Superior temporal gyrus (tissue), 1 donor: ENCODE data around the gene LANCL2.
"Not testable (repeated sequence)": the region's sequence is repeated elsewhere in the genome, so short reads cannot be mapped to it uniquely, and the experiment has no call there.

Source experiments
- DNase-seq: peaks from one replicate; pipeline ENCODE4 v3.0.0-alpha.2; 2016; ENCODE audit errors: extremely low spot score

Gene LANCL2

DNA sequence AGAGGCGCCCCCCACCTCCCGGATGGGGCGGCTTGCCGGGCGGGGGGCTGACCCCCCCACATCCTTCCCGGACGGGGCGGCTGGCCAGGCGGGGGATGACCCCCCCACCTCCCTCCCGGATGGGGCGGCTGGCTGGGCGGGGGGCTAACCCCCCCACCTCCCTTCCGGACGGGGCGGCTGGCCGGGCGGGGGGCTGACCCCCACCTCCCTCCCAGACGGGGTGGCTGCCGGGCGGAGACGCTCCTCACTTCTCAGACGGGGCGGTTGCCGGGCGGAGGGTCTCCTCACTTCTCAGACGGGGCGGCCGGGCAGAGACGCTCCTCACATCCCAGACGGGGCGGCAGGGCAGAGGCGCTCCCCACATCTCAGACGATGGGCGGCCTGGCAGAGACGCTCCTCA, 37.4 kb downstream of the LANCL2 start:
- DNase-seq: not testable (repeated sequence)

DNA sequence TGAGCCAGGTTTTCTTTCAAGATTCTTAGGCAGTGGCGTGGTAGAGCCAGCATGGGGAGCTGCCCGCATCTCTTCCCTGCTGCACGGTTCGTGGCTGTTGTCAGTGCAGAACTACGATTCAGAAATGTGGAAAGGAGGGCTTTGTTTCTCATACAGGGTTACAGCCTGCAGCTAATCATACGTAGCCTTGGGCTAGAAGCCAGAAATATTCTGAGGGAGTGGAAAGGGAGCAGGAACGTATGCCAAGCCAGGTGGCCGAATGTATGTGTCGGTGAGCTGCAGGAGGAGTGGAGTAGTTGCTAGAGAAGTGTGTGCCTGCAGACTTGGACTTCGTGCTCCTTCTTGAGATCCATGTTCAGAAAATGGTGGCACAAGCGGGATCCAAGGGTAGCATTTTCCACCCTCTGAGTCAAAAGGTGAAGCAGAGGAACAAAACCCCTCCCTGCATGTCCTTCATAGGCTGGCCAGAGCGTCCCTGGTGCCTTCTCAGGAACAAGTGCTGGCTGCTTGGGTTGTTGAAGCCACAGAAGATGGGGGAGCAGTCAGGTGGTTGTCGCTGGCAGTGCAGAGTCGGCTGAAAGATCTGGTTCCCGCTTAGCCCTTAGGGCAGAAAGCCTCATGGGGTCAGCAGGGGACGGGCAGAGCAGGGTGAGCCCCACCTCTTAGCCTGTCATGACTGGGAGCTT, 40.9 kb downstream of the LANCL2 start:
- no peak for DNase-seq

DNA sequence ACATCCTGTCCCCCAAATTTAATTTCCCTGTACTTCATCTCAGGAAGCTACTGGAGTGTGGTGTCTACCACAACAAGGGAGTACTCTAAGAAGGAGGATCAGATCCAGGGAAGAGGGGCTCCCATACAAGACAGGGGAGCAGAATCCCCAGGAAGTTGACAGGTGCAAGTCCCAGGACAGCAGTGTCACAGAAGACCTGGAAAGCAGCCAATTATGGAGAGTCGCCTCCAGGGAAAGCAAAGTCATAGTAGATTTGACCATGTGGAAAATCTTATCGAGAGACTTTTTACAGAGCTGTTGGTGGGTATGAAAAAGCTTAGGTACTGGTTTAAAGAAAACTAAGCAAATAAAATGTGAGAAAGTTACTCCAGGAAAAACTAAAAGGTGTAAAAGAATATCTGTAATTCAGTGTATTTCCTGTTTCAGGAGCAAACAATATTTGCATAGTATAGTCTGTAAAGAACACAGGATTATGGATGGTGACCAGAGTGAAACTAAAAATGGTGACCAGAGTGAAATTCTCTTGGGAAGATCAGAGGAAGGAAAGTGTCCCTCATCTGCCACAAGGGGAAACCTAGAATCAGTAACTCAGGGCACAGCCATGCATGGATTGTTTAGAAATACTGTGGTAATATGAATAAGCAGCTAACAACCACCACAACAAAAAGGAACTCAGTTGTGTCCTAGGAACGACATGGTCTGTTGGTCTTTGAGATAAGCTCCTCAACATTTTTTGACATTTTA, 44.5 kb downstream of the LANCL2 start:
- DNase-seq: no peak

DNA sequence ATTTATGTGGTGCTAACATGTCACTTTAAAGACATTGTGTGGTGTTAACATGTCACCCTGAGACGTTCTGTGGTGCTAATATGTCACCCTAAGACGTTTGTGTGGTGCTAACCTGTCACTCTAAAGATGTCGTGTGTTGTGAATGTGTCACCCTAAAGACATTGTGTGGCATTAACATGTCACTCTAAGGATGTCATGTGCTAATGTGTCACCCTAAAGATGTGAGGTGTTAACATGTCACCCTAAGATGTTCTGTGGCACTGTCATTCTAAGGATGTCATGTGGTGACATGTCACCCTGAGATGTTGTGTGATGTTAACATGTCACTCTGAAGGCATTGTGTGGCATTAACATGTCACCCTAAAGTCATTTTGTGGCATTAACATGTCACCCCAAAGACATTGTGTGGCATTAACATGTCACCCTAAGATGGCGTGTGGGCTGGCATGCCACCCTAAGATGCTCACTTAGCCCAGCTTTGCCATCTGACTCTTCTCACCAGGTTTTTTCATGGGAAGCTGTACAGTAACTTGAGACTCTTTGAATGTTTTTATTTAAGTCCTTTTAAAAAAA, 45.6 kb downstream of the LANCL2 start:
- DNase-seq: no peak

DNA sequence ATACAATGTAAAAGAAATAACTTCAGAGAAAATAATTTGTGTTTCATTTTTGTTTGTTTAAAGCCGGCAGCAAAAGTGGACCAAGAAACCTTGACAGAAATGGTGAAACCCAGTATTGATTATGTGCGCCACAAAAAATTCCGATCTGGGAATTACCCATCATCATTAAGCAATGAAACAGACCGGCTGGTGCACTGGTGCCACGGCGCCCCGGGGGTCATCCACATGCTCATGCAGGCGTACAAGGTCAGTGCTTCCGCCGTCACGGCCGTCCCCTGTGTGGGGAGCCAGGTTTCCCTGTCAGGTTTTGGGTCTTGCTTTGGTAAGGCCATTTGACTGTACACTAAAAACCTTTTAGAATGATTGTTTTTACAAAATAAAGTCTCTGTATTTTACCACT, 46.7 kb downstream of the LANCL2 start:
- no peak for DNase-seq

DNA sequence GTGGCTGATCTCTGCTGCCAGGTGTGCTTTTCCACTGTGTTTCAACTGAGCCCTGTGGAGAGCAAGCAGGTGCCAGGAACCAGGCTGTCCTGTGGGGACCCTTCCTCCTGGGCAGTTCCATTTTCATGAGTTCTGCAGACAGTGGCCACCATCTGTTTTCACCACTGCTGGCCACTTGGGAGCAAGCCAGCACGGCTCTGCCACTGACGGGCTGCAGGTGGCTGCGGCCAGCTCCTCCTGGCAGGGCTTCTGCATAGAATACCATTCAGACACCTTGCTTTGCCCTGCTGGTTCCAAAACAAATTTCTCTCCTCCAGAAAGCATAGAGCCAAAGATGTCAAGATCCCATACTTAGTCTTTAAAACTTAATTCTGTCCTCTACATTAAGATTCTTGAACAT, 48.3 kb downstream of the LANCL2 start:
- no peak for DNase-seq

DNA sequence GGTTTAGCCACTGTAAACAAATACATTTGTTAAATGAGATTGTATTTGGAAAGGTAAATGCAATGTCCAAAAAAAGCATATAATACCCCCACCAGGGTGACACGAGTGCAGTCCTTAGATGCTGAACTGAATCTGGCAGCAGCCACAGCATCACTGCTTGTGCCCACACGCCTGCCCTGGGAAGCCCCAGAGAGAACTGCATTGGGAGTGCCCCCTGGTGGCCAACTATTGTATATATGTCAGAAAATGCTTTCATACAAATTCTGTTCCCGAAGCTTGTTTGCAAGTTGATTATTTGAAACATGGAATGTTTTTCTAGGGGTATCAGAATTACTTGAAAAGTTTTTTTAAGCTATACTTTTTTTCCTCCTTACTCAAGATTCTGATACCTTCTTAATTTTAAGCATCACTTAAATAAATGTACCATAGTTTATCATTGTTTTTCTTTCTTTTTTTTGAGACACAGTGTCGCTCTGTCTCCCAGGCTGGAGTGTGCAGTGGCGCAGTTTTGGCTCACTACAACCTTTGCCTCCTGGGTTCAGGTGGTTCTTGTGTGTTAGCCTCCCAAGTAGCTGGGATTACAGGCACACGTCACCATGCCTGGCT, 50.1 kb downstream of the LANCL2 start:
- peak; percentile 96 for DNase-seq

DNA sequence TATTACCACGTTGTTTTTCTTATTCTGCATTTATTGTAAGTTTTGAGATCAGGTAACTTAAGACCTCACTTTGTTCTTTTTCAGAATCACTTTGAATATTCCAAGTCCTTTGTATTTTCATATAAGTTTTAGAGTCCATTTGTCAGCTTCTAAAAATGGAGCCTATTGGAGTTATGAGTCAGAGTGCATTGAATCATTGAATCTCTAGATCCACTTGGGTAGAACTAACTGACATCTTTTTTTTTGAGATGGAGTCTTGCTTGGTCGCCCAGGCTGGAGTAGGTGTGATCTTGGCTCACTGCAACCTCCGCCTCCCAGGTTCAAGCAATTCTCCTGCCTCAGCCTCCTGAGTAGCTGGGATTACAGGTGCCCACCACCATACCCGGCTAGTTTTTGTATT, 52.3 kb downstream of the LANCL2 start:
- DNase-seq: not testable (repeated sequence)

DNA sequence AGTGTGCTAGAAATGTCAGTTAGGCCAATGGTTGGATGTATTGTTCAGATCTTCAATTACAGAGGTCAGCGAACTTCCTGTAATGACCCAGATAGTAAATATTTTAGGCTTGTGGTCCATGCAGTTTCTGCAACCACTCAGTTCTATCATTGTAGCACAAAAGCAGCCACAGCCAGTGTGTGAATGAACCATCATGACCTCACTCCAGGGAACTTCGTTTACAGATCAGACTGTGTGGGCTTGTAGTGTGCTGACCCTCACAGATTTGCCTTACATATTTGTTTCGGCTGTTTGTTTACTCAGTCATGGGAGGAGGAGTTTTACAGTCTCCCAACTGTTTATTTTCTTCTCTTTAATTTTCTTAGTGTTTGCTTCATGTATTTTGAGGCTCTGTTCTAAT, 55.4 kb downstream of the LANCL2 start:
- DNase-seq: no peak

DNA sequence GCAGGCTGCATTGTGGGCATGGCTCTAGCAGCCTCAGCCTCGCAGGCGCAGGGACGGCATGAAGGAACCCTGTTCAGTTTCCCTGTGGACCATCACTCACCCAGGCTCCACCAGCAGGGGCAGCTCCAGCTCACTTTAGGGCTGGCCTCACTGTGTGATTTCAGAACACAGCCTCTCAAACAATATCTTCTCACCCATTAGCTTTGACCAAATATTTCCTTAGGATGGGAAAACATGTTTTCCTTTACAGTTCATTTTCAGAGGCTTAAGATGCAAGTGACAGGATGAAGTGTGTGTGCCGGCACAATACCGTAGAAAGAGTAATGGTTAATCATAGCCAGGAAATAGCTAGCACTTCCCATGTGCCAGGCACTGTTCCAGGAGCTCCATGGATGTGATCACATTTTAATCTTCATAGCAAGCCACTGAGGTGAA, 58.2 kb downstream of the LANCL2 start:
- DNase-seq: no peak

DNA sequence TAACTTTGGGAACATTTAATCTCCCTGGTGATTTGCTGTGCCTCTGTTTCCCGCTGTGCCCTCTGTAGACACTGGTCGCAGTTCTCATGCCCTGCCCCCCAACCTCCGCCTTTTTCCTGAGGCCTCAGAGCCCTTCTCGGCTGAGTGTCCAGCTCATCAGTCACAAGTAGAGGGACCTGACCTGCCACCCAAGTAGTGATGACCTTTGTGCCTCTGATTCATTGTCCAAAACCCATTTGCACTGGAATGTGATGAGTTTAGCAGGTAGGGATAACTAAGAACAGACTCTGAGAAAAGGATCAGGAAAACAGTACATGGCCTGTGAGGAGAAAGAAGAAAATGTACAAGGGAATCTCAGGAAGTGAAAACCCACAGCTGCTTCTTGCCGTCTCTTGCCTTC, 58.8 kb downstream of the LANCL2 start:
- no peak for DNase-seq

DNA sequence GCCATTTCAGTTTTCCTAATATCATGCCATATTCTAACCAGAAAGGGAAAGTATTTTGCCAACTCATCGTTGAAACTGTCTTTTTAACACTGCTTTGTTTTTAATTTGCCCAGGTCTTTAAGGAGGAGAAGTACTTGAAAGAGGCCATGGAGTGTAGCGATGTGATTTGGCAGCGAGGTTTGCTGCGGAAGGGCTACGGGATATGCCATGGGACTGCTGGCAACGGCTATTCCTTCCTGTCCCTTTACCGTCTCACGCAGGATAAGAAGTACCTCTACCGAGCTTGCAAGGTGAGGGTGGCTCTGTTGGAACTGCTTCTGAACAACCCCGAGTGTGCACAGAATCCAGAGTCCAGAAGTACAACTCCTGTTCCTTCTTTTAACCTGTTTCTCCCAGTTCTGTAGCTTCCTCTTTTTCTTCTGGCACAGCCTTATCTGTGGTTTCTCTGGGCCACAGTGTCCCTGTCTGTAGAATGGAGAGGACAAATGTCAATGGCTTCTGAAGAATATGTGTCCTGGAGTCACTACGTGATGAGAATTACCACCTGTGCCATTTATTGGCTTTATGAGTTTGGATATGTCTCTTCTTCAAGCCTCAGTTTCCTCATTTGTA, 60.1 kb downstream of the LANCL2 start:
- no peak for DNase-seq

DNA sequence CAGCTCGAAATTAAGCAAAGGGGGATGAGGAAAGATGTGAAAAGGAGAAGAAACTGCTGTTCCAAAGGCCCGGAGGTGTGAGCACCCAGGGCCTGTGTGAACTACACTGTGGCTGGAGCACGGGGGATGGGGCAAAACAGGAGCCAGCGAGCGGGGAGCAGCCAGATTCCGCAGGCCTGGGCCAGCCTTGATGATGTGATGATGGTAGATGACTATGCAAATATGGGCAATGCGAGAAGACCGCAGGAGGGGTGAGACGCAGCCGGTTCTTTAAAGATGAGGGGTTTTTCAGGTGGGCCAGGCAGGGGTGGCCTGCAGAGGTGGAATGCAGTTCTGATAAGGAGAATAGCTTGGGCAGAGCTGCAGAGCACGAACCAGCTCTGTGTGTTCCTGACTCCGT, 61.5 kb downstream of the LANCL2 start:
- DNase-seq: no peak

DNA sequence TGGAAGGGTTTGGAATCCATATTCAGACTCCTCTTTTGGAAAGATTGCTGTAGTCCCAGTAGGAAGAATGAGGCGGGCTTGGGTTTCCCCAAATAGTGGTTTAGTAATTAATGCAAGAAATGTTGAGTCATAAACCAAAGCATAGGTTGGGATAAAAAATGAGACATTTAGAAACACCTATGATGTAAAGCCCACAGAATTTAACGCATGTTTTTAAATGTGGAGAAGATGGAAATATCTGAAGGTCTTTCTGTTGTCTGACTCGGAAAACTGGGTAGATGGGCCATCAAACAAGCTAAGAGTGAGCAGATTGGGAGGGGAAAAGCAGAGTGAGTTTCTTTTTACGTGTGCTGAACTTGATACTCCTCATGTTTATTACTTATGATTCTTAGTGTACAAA, 62.2 kb downstream of the LANCL2 start:
- DNase-seq: no peak

DNA sequence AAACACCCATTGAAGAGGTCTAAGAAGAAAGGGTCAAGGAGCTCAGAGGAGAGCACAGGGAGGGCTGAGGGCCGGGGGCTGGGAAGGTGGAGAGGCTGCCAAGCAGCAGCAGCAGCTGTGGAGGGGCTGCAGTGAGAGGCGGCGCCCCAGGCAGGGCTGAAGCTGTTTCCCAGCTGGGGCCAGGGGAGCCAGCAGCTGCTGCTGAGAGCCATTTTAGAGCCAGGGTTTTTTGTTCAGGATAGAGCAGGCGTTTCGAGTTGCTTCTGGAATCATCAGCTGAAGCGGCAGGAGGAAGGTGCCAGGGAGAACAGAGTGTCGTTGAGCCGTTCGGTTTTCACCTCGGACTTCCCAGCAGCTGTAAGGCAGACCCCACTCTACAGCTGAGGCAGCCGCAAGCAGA, 62.7 kb downstream of the LANCL2 start:
- no peak for DNase-seq

DNA sequence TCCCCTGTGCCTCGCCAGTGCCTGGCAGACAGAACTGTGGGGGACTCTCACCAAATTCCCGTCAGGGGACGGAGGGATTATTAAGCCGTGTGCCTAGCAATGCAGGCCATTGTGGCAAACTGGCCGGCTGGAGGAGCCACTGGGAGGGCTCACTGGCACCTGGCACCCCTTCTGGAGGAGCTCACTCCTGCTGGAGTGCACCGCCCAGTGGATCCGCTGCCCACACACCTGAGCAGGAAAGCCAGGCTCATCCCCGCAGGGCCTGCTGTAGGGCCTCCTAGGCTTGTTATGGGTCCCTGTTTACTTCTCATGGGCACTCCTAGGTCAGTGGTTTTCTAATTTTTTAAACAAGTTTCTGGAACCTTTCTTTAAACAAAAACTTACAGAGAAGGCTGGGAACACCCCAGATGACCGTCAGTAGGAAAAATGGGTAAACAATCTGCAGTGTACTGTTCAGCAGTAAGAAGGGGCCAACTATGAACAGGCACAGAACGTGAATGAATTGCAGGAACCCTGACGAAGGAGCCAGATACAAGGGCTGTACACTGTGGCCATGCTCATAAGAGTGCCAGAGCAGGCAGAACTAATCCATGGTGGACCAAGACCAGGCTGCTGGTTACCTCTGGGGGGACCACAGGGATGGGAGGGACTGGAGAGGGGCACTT, 64.8 kb downstream of the LANCL2 start:
- DNase-seq: no peak

DNA sequence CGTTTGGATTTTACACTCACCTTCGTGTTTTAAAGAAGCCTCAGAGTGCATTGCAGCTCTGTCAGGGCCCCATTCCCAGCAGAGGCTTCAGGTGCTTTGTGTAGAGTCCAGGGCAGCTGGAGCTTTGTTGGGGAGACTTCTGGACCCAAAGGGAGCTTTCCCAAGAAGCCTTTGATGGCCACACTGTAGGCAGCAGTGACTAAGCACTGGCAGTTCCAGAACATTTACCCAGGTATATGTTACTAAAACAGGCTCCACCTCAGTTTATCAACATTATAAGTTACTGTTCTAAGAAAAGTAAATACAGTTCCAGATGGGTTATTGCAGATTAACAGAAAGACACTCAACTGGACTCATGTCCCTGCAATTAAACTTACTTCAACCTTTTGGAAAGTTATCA, 66.8 kb downstream of the LANCL2 start:
- DNase-seq: no peak

DNA sequence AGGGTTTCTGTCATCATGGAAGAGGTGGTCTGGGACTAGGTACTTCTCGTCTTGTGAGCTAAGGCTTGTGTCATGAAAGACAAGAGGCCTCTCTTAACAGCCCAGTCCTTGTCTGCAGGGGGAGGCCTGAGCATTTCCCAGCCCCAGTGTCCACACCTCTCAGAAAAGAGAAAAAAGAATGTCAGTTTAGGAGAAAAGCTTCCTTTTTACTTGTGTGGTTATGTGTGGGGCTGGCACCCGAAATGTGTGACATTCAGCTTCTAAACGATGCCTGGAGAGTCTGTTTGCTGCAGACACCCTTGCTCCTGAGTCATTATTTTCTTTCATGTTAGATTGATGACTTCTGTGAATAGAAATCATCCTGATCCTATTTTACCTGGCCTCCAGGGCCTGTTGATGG, 67.4 kb downstream of the LANCL2 start:
- DNase-seq: peak; percentile 42

DNA sequence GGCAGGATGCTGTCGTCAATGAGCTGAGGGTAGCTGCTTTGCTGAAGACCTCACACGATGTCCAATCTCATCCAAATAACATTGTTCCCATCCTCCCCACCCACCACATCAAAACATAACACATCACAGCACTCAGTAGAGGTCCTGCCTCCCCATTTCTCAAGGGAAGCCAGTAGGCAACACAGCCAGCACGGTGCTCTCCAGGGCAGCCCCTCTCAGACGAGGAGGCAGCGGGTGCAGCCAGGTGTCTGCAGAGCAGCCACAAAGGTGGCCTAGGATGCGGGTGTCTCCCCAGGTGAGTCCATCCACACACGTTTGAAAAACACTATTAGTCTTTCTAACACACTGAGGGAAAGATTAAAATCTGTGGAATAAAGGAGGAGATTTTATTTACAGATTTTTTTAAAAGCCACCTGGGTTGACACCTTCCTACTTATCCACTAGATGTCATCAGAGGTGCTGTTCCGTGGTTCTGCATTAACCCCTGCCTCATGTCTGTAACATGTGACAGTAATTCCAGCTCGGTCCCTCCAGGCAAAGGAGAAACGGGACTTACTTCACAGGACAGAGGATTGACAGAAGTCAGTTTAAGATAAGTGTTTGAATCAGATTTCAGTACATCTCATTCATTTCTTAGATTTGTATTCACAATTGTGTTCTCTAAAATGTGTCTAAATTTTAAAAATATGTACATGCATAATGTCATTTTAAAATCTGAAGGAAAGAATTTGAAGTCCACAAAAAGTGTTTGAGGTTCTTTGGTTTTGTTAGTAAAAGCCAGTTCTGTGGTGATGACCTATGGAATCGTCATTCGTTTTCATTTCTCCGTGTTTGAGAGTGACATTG, 68.0 kb downstream of the LANCL2 start:
- no peak for DNase-seq

DNA sequence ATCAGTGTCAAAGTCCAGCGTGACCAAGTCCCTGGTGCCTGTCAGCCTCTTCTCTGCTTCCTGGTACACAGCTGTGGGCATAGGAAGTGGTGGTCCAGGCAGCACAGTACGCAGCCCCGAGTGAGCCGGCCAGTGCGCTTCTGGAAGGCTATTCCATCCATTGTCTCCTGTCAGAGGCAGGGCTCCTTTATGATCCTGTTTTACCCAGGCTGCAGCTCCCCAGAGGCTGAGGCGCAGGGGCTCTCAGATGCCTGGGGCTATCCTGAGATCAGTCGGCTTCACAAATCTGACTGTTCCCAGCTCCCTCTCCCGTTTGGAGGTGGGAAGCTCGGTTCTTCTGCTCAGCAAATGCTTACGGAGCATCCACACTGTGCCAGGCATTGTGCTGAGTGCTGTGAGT, 70.3 kb downstream of the LANCL2 start:
- DNase-seq: no peak

DNA sequence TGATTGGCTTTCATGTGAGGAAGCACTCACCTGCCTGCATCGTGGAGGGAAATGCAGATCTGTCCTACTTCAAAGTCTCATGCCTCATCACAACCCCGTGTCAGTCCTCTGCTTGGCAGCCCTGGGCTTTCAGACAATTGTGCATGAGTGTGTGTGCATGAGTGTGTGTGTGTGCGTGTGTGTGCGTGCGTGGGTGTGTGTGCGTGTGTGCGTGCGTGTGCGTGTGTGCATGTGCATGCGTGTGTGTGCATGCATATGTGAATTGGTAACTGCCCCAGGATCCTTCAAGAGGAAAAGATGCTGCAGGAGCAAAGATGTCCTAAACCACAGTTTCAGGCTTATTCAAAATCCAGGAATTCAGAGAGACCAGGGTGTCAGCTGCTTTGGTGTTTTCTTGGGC, 71.3 kb downstream of the LANCL2 start:
- DNase-seq: no peak
